ENCODE results near the gene TSEN15. TPM values are rescaled to one million over a fixed set of nuclear protein-coding genes. Genes with fewer than 3 reads are reported as not detected.

TSEN15 gene
- total and polyA plus RNA-seq, 2 of the 13 experiments (the other 11 are each of a cell fraction or from before 2014, with no cell fraction given), result 25.6 to 35.8 TPM

DNA sequence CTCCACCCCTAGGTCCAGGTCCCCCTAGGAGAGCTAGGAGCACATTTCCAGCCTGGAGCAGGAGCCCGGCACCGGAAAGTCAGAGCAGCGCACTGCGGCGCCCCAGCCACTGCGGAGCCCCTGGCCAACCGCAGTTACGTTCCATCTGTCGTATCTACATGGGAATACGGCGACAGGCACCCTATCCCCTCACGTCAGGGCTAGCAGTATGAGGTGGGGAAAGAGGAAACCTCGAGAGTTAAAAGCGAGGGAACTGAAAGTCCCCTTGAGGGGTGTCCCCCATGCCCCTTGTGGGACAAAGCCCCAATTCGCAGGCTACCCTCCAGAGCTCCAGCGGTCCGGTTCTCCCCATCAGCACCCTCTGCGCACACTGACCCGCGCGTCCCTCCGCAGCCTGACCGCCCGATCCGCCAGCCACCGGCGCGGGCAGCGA is 15.0 kb upstream of the TSEN15 start (continued):
- TF ChIP-seq, protein P1, sequence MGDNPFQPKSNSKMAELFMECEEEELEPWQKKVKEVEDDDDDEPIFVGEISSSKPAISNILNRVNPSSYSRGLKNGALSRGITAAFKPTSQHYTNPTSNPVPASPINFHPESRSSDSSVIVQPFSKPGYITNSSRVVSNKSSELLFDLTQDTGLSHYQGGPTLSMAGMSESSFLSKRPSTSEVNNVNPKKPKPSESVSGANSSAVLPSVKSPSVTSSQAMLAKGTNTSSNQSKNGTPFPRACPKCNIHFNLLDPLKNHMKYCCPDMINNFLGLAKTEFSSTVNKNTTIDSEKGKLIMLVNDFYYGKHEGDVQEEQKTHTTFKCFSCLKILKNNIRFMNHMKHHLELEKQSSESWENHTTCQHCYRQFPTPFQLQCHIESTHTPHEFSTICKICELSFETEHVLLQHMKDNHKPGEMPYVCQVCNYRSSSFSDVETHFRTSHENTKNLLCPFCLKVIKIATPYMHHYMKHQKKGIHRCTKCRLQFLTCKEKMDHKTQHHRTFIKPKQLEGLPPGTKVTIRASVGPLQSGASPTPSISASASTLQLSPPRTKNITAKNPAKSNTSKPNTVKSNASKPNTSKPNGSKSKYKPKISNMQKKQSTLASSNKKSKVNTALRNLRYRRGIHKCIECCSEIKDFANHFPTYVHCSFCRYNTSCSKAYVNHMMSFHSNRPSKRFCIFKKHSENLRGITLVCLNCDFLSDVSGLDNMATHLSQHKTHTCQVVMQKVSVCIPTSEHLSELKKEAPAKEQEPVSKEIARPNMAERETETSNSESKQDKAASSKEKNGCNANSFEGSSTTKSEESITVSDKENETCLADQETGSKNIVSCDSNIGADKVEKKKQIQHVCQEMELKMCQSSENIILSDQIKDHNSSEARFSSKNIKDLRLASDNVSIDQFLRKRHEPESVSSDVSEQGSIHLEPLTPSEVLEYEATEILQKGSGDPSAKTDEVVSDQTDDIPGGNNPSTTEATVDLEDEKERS (CRISPR knock-in tag; IDR thresholded peaks at IDR 0.05), result no peak
- TF ChIP-seq ZNF30 (CRISPR knock-in tag; IDR thresholded peaks at IDR 0.05) (no peak), RARA (CRISPR knock-in tag; IDR thresholded peaks at IDR 0.05) (no peak), ZNF615 (CRISPR knock-in tag; IDR thresholded peaks at IDR 0.05; ENCODE audit: borderline replicate concordance) (no peak), SNRNP70 (IDR thresholded peaks at IDR 0.05; ENCODE audit: low read depth, low read length) (no peak), RBFOX2 (IDR thresholded peaks at IDR 0.05; ENCODE audit: low read depth, low read length) (peak; percentile 5; the same call in 1 of the 2 replicates), KDM4B (CRISPR knock-in tag; IDR thresholded peaks at IDR 0.05) (peak; percentile 28; the same call in 1 of the 2 replicates), FLYWCH1 (CRISPR knock-in tag; IDR thresholded peaks at IDR 0.05) (no peak), KLF15 (CRISPR knock-in tag; IDR thresholded peaks at IDR 0.05; ENCODE audit: borderline replicate concordance) (no peak), ZNF414 (CRISPR knock-in tag; IDR thresholded peaks at IDR 0.05) (0 out of 2 replicates have a peak, but pooled peaks have one; percentile 37), ZNF678 (CRISPR knock-in tag; IDR thresholded peaks at IDR 0.05) (no peak), ZNF124 (CRISPR knock-in tag; IDR thresholded peaks at IDR 0.05) (no peak), NONO (IDR thresholded peaks at IDR 0.05) (no peak), NONO (CRISPR knock-in tag; conservative IDR thresholded peaks at IDR 0.05) (peak; percentile 13; the same call in 1 of the 2 replicates), ZNF782 (CRISPR knock-in tag; IDR thresholded peaks at IDR 0.05; ENCODE audit: borderline replicate concordance) (no peak), ZNF790 (CRISPR knock-in tag; IDR thresholded peaks at IDR 0.05; ENCODE audit: borderline replicate concordance) (no peak), PAWR (CRISPR knock-in tag; IDR thresholded peaks at IDR 0.05; ENCODE audit: borderline replicate concordance) (no peak), IRX3 (CRISPR knock-in tag; IDR thresholded peaks at IDR 0.05; ENCODE audit: borderline replicate concordance, low read depth) (no peak), DR1 (CRISPR knock-in tag; IDR thresholded peaks at IDR 0.05) (no peak), ZNF354B (CRISPR knock-in tag; IDR thresholded peaks at IDR 0.05) (no peak)
- TF ChIP-seq, protein P2, sequence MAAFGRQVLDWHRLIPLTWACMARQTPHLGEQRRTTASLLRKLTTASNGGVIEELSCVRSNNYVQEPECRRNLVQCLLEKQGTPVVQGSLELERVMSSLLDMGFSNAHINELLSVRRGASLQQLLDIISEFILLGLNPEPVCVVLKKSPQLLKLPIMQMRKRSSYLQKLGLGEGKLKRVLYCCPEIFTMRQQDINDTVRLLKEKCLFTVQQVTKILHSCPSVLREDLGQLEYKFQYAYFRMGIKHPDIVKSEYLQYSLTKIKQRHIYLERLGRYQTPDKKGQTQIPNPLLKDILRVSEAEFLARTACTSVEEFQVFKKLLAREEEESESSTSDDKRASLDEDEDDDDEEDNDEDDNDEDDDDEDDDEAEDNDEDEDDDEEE (CRISPR knock-in tag; IDR thresholded peaks at IDR 0.05), result no peak
- TF ChIP-seq, protein P3, sequence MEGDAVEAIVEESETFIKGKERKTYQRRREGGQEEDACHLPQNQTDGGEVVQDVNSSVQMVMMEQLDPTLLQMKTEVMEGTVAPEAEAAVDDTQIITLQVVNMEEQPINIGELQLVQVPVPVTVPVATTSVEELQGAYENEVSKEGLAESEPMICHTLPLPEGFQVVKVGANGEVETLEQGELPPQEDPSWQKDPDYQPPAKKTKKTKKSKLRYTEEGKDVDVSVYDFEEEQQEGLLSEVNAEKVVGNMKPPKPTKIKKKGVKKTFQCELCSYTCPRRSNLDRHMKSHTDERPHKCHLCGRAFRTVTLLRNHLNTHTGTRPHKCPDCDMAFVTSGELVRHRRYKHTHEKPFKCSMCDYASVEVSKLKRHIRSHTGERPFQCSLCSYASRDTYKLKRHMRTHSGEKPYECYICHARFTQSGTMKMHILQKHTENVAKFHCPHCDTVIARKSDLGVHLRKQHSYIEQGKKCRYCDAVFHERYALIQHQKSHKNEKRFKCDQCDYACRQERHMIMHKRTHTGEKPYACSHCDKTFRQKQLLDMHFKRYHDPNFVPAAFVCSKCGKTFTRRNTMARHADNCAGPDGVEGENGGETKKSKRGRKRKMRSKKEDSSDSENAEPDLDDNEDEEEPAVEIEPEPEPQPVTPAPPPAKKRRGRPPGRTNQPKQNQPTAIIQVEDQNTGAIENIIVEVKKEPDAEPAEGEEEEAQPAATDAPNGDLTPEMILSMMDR (CRISPR knock-in tag; IDR thresholded peaks at IDR 0.05), result no peak
- TF ChIP-seq, protein P4, sequence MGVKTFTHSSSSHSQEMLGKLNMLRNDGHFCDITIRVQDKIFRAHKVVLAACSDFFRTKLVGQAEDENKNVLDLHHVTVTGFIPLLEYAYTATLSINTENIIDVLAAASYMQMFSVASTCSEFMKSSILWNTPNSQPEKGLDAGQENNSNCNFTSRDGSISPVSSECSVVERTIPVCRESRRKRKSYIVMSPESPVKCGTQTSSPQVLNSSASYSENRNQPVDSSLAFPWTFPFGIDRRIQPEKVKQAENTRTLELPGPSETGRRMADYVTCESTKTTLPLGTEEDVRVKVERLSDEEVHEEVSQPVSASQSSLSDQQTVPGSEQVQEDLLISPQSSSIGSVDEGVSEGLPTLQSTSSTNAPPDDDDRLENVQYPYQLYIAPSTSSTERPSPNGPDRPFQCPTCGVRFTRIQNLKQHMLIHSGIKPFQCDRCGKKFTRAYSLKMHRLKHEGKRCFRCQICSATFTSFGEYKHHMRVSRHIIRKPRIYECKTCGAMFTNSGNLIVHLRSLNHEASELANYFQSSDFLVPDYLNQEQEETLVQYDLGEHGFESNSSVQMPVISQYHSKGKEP (CRISPR knock-in tag; IDR thresholded peaks at IDR 0.05), result no peak

Measured in HepG2 (cell line).